ENCODE data around the gene CHMP4B.
"Not testable (repeated sequence)": the region's sequence is repeated elsewhere in the genome, so short reads cannot be mapped to it uniquely, and the experiment has no call there.

CHMP4B gene

GRCh38 chr20:33790566-33790965 is 20.6 kb upstream of the CHMP4B start:
- DNase-seq, result no peak

GRCh38 chr20:33791021-33791420 is 20.1 kb upstream of the CHMP4B start:
- DNase-seq, result no peak

GRCh38 chr20:33791540-33791939 is 19.6 kb upstream of the CHMP4B start:
- DNase-seq, result no peak

GRCh38 chr20:33791959-33792597 is 19.1 kb upstream of the CHMP4B start:
- DNase-seq, result peak; percentile 59

- not testable (repeated sequence) for DNase-seq
These were observed 18.6 kb upstream of the CHMP4B start for GRCh38 chr20:33792598-33792989.

- peak; percentile 42 for DNase-seq
These were observed 17.9 kb upstream of the CHMP4B start for GRCh38 chr20:33793011-33793931.

GRCh38 chr20:33796263-33796906 is 14.8 kb upstream of the CHMP4B start:
- no peak for DNase-seq

- DNase-seq, result no peak
These were observed 14.1 kb upstream of the CHMP4B start for GRCh38 chr20:33796907-33797544.

GRCh38 chr20:33798444-33798843 is 12.7 kb upstream of the CHMP4B start:
- no peak for DNase-seq

GRCh38 chr20:33803921-33804337 is 7.2 kb upstream of the CHMP4B start:
- DNase-seq, result peak; percentile 81

- DNase-seq, result no peak
These were observed 2.8 kb upstream of the CHMP4B start for GRCh38 chr20:33808388-33808787.

GRCh38 chr20:33810259-33810658 is 889 bp upstream of the CHMP4B start:
- DNase-seq, result no peak

GRCh38 chr20:33811776-33812151 is 616 bp downstream of the CHMP4B start:
- DNase-seq, result no peak

- DNase-seq, result peak; percentile 73
These were observed 1.2 kb downstream of the CHMP4B start for GRCh38 chr20:33812152-33812849.

GRCh38 chr20:33812908-33813462 is 1.8 kb downstream of the CHMP4B start:
- no peak for DNase-seq

- no peak for DNase-seq
These were observed 3.1 kb downstream of the CHMP4B start for GRCh38 chr20:33814238-33814712.

GRCh38 chr20:33815671-33816070 is 4.5 kb downstream of the CHMP4B start:
- no peak for DNase-seq

GRCh38 chr20:33816191-33816590 is 5.0 kb downstream of the CHMP4B start:
- DNase-seq, result no peak

- DNase-seq, result no peak
These were observed 6.3 kb downstream of the CHMP4B start for GRCh38 chr20:33817411-33817810.

GRCh38 chr20:33819456-33819855 is 8.3 kb downstream of the CHMP4B start:
- DNase-seq, result no peak

GRCh38 chr20:33820362-33820761 is 9.2 kb downstream of the CHMP4B start:
- DNase-seq, result no peak

- no peak for DNase-seq
These were observed 10.2 kb downstream of the CHMP4B start for GRCh38 chr20:33821270-33821836.
